Right cardiac atrium (tissue), 5 donors: Measurements from ENCODE around the gene JAZF1. TPM values are rescaled to one million over a fixed set of nuclear protein-coding genes. Genes with fewer than 3 reads are reported as not detected.

Source experiments
- ATAC-seq, 2 donors: fragments of 200-7000 bp; cut with Tn5 transposase; one replicate each; pipeline versions ENCODE4 v1.8.0 to v1.9.1; 2020; ENCODE audit warnings: moderate library complexity in 2 of 2, mild to moderate bottlenecking in 1 of 2
- DNase-seq, 3 donors: peaks; one replicate each; pipeline ENCODE4 v3.0.0-alpha.2; 2020
- H3K27ac ChIP-seq: one replicate; pipeline ENCODE4 v1.5.1; 2013; ENCODE audit warnings: mild to moderate bottlenecking, low read length, control low read depth, moderate library complexity
- H3K27me3 ChIP-seq: one replicate; pipeline ENCODE4 v1.6.1; 2013; ENCODE audit not compliant: control insufficient read depth, insufficient read depth
- H3K4me1 ChIP-seq: one replicate; pipeline ENCODE4 v1.6.1; 2013; ENCODE audit warnings: low read length; ENCODE audit not compliant: control insufficient read depth, insufficient read depth
- H3K4me3 ChIP-seq: one replicate; pipeline ENCODE4 v1.5.1; 2013; ENCODE audit warnings: low read length, control low read depth
- H3K9me3 ChIP-seq: one replicate; pipeline ENCODE4 v1.6.1; 2013; ENCODE audit warnings: low read length; ENCODE audit not compliant: control insufficient read depth
- WGBS: extraction: QIAGEN DNeasy Blood & Tissue Kit; methylation state at CpG from one replicate; pipeline ENCODE4 v1.1.7; 2013; 5-methylcytosine and 5-hydroxymethylcytosine counted together
- intact Hi-C, 4 donors: fragments of 100-400 bp; cut with DNase I; formaldehyde crosslinking; loops; one replicate each; pipeline versions ENCODE4 v1.11.0 to v1.14.0; 2022 to 2023
- polyA plus RNA-seq: library from polyadenylated mRNA; stranded (reverse); fragments of 200-250 nt; gene quantifications from one replicate; pipeline ENCODE4 v1.2.3, GENCODE V29; 2013
- total RNA-seq, 4 donors: library from RNA; stranded (reverse); fragmentation: NEBNext Ultra II Directional; extraction: Animal tissue kit (Norgen Biotek cat#: 25700); gene quantifications; one replicate each; pipeline ENCODE4 v1.2.1, GENCODE V29; 2021
- donor health status: healthy with polysubstance abuse.
- donor health status: DM: no; HTN: yes; CAD: no.
- donor health status: DM: no; HTN: no; CAD: no.
- donor health status: DM: no; HTN: yes; CAD: no; lungs with severe emphysema.
- donor health status: DM: yes; HTN: yes; CAD: no.

JAZF1 gene
- total and polyA plus RNA-seq, 5 donors: 12.9 to 27.4 (median 23.9) TPM

- Histone ChIP-seq H3K27ac (no peak overlapping the region), H3K27me3 (no peaks in the 10 kb centered on the region), H3K9me3 (no peaks in the 10 kb centered on the region), H3K4me3 (no peak overlapping the region), H3K4me1 (peaks cover under 1% of the 10 kb centered on the region)
- DNase-seq (no peak), ATAC-seq (no peak)
- intact Hi-C loops: no loop called here
- 90% methylated on average over 4 of the region's 4 CpGs for WGBS
These were observed 274.1 kb downstream of the JAZF1 start for GRCh38 chr7:27906385-27907091.

GRCh38 chr7:27905951-27906350, 274.6 kb downstream of the JAZF1 start:
- ATAC-seq (no peak), DNase-seq (no peak)
- intact Hi-C loops: no loop called here
- Histone ChIP-seq H3K4me1 (peaks cover 2% of the 10 kb centered on the region), H3K27ac (no peak overlapping the region), H3K4me3 (no peak overlapping the region), H3K9me3 (no peaks in the 10 kb centered on the region), H3K27me3 (no peaks in the 10 kb centered on the region)
- 67% methylated on average over 4 of the region's 4 CpGs for WGBS

- ATAC-seq (peak in 1 of 2 donors; percentile 47), DNase-seq (no peak)
- Histone ChIP-seq H3K27me3 (no peaks in the 10 kb centered on the region), H3K27ac (peak overlapping the region; percentile 39), H3K4me1 (peaks cover 6% of the 10 kb centered on the region), H3K9me3 (no peaks in the 10 kb centered on the region), H3K4me3 (peak overlapping the region; percentile 40)
- WGBS: 42% methylated on average over 5 of the region's 5 CpGs
- intact Hi-C loops: no loop called here
These were observed 279.4 kb downstream of the JAZF1 start for GRCh38 chr7:27901028-27901760.

- no peak overlapping the region for H3K27ac ChIP-seq
- H3K4me1 ChIP-seq: peaks cover 6% of the 10 kb centered on the region
- intact Hi-C loops: no loop called here
- no peak overlapping the region for H3K4me3 ChIP-seq
- H3K27me3 ChIP-seq: no peaks in the 10 kb centered on the region
- ATAC-seq (no peak), DNase-seq (no peak)
- WGBS: 93% methylated on average over 6 of the region's 6 CpGs
- H3K9me3 ChIP-seq: no peaks in the 10 kb centered on the region
These were observed 280.6 kb downstream of the JAZF1 start for GRCh38 chr7:27900006-27900405.

GRCh38 chr7:27899601-27900000, 281.0 kb downstream of the JAZF1 start:
- no peak overlapping the region for H3K27ac ChIP-seq
- H3K9me3 ChIP-seq: no peaks in the 10 kb centered on the region
- intact Hi-C loops: no loop called here
- ATAC-seq (no peak), DNase-seq (no peak)
- H3K4me1 ChIP-seq: peaks cover 6% of the 10 kb centered on the region
- H3K27me3 ChIP-seq: no peaks in the 10 kb centered on the region
- 95% methylated on average over 2 of the region's 2 CpGs for WGBS
- no peak overlapping the region for H3K4me3 ChIP-seq

- DNase-seq (no peak), ATAC-seq (peak; percentile 34 to 46)
- WGBS: 77% methylated on average over 10 of the region's 10 CpGs
- Histone ChIP-seq H3K27me3 (no peaks in the 10 kb centered on the region), H3K27ac (no peak overlapping the region), H3K4me1 (peaks cover 6% of the 10 kb centered on the region), H3K4me3 (no peak overlapping the region), H3K9me3 (no peaks in the 10 kb centered on the region)
- intact Hi-C loops: no loop called here
These were observed 283.2 kb downstream of the JAZF1 start for GRCh38 chr7:27897441-27897847.

- ATAC-seq: no peak
- no peaks in the 10 kb centered on the region for H3K9me3 ChIP-seq
- WGBS: 81% methylated on average over 6 of the region's 6 CpGs
- no peak overlapping the region for H3K4me3 ChIP-seq
- no peak overlapping the region for H3K27ac ChIP-seq
- DNase-seq: no peak
- H3K27me3 ChIP-seq: no peaks in the 10 kb centered on the region
- intact Hi-C loops: no loop called here
- H3K4me1 ChIP-seq: peaks cover 6% of the 10 kb centered on the region
These were observed 283.6 kb downstream of the JAZF1 start for GRCh38 chr7:27897001-27897400.

- no peaks in the 10 kb centered on the region for H3K9me3 ChIP-seq
- no peak overlapping the region for H3K27ac ChIP-seq
- peaks cover 4% of the 10 kb centered on the region for H3K4me1 ChIP-seq
- H3K4me3 ChIP-seq: no peak overlapping the region
- no peaks in the 10 kb centered on the region for H3K27me3 ChIP-seq
- ATAC-seq (no peak), DNase-seq (no peak)
- intact Hi-C loops: no loop called here
These were observed 285.0 kb downstream of the JAZF1 start for GRCh38 chr7:27895551-27895950.

GRCh38 chr7:27890205-27890849, 290.3 kb downstream of the JAZF1 start:
- 89% methylated on average over 1 of the region's 1 CpG for WGBS
- intact Hi-C loops: no loop called here
- no peak overlapping the region for H3K4me3 ChIP-seq
- H3K27me3 ChIP-seq: no peaks in the 10 kb centered on the region
- no peaks in the 10 kb centered on the region for H3K4me1 ChIP-seq
- DNase-seq (no peak), ATAC-seq (no peak)
- no peak overlapping the region for H3K27ac ChIP-seq
- H3K9me3 ChIP-seq: no peaks in the 10 kb centered on the region

GRCh38 chr7:27889800-27890199, 290.8 kb downstream of the JAZF1 start:
- ATAC-seq (no peak), DNase-seq (no peak)
- Histone ChIP-seq H3K4me1 (no peaks in the 10 kb centered on the region), H3K27ac (no peak overlapping the region), H3K27me3 (no peaks in the 10 kb centered on the region), H3K4me3 (no peak overlapping the region), H3K9me3 (no peaks in the 10 kb centered on the region)
- 97% methylated on average over 3 of the region's 3 CpGs for WGBS
- intact Hi-C loops: no loop called here

GRCh38 chr7:27888736-27889135, 291.9 kb downstream of the JAZF1 start:
- no peaks in the 10 kb centered on the region for H3K27me3 ChIP-seq
- no peaks in the 10 kb centered on the region for H3K9me3 ChIP-seq
- H3K4me3 ChIP-seq: no peak overlapping the region
- no peak overlapping the region for H3K27ac ChIP-seq
- ATAC-seq (no peak), DNase-seq (no peak)
- intact Hi-C loops: no loop called here
- 83% methylated on average over 5 of the region's 5 CpGs for WGBS
- no peaks in the 10 kb centered on the region for H3K4me1 ChIP-seq
